Kasumi-1 (cell line): ENCODE results near the gene TECPR2.
"Not testable (repeated sequence)": the region's sequence is repeated elsewhere in the genome, so short reads cannot be mapped to it uniquely, and the experiment has no call there.

ENCODE experiments used
- DNase-seq, 2 experiments: peaks; one replicate each; lab custom pipeline; 2025; lab: John Stamatoyannopoulos, UW

Gene TECPR2

GRCh38 chr14:102508774-102509745 lies 146.3 kb downstream of the TECPR2 start:
- no peak for DNase-seq

- peak; percentile 89 for DNase-seq
Observed at GRCh38 chr14:102509746-102510615, 147.2 kb downstream of the TECPR2 start, which contains the start of gene ANKRD9. TSS of gene ANKRD9 (minus strand) at chr14:102509776. CDS start at chr14:102507889, 1,887 bp downstream.

GRCh38 chr14:102510616-102511520 lies 148.1 kb downstream of the TECPR2 start:
- DNase-seq: no peak

DNA sequence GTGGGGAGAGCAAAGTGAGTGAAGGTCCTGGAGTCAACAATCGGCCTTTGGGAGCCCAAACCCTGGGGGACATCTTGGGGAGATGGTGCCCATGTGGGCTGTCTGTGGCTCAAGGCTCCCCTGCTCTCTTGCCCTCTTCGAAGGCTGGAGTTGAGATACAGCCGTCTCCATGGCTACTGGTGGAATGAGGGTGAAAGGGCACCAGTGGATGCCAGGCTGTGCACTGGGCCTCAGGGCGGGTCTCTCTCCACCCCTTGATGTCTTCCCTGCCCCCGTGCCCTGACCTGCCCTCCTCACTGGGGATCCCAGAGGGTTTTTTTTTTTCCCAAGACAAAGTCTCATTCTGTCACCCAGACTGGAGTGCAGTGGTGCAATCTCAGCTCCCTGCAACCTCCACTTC lies 148.8 kb downstream of the TECPR2 start:
- DNase-seq: no peak

GRCh38 chr14:102512793-102513300 lies 150.1 kb downstream of the TECPR2 start:
- DNase-seq: no peak

- no peak for DNase-seq
Observed at GRCh38 chr14:102513899-102514772, 151.4 kb downstream of the TECPR2 start.

- DNase-seq: no peak
Observed at GRCh38 chr14:102514987-102515733, 152.4 kb downstream of the TECPR2 start.

DNA sequence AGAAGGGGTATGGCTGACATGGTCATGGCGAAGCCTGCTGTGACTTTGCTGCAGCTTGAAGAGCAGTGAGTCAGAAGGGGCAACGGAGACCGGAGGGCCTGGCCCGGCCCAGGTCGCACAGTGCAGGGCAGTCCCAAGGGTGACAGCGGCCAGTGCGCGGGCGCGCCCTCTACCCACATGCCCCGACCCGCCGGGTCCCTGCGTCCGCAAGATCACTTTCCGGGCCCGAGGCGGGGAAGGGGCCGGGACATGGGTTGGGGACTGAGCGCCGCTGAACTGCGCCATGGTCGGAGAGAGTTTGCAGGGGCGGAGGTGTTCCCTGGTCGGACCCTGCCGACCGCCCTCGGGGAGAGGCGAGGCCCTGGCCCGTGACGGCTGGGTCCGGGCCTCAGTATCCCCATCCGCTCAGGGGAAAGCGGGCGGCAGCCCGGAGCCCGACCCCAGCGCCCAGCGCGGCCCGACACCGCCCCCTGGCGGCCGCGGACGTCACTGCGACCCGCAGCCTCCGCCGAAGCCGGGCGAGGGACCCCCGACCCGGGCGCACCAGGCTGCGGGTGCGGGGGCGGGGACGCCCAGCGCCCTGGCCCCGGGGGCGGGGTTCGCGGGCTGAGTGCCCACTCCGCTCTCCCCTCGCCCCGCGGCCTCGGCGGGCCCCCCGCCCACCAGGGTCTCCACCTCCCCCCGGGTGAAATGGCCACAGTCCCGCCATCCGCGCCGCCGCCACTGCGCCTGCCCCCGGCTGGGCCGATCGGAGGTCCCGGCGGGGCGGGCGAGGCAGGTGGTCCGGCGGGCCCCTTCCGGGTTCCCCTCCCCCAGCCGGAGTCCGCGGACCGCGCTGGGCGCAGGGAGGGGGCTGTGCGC lies 154.0 kb downstream of the TECPR2 start:
- DNase-seq: peak; percentile 33 to 58

- DNase-seq: no peak
Observed at GRCh38 chr14:102517392-102518062, 154.8 kb downstream of the TECPR2 start.

DNA sequence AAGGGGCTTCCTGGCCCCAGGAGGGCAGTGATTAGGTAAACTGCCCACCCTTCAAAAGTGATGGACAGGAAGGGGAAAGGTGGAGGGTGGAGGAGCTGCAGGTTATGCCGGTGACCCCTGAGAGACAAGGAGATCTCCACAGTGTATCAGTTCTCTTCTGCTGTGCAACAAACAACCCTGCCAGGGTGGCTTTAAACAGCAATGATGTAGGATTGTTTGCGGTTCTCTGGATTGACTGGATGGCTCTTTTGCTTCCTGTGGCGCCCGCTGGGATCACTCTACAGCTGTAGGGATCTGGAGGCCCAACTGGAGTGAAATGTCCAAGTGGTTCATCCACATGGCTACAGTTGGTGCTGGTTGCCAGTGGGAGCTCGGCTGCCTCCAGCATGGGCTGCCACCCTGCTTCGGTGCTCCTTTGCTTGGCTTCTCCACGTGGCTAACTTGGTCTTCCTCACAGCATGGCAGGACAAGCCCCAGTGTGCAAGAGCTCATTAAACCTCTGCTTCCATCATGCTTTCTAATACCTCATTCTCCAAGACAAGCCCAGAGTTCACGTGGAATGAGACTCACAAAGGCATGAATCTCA lies 155.4 kb downstream of the TECPR2 start:
- no peak for DNase-seq

GRCh38 chr14:102519709-102520108 lies 157.0 kb downstream of the TECPR2 start:
- not testable (repeated sequence) for DNase-seq

GRCh38 chr14:102523200-102523568 lies 160.4 kb downstream of the TECPR2 start:
- no peak for DNase-seq

DNA sequence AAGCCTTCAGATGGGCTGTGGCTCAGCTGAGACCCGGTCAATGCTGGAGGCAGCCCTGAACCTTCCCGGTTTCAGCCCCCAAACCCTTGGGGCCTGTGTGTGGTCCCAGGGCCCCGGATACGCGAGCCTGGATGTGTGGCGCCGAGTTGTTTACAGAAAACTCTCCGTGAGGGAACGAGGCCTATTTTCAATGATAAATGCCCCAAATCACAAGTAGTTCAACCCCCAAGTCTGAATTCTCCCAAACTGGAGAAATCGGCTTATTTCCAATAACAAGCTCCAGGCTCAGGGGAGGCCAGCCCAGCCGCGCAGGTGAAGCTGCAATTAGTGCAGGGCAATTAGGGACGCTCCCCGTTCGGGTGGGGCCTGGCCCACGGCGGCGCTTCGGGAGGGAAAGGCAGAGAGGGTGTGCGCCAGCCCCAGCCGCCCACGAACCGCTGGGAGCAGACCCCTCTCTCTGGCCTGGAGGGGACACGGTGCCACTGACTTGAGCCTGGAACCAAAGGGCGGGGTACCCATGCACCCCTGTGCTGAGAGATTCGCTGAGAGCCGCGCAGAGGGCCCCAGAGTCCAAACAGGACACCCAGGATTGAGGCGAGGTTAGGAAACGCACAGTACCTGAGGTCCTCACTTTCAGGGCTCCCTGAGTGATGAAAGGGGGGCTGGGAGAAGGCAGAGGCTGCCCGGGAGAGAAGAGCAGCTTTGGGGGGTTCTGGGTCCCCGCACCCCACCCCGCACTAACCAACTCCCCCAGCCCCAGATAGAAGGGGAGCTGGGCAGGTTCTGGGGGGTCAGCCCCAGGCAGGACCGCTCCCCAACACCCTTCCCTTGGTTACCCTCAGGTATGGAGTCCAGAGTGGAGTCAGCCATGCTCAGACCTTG lies 161.1 kb downstream of the TECPR2 start:
- DNase-seq: no peak

GRCh38 chr14:102524451-102525218 lies 161.9 kb downstream of the TECPR2 start:
- DNase-seq: peak; percentile 98

- peak; percentile 54 to 73 for DNase-seq
Observed at GRCh38 chr14:102525219-102525928, 162.6 kb downstream of the TECPR2 start.
